HG03520 (cell line): ENCODE measurements around the gene WNT7B.

Source experiments
- ATAC-seq: cut with Tn5 transposase; IDR thresholded peaks from one replicate; pipeline ENCODE4 v1.9.1; 2021; ENCODE audit warnings: mild to moderate bottlenecking, moderate library complexity; ENCODE audit not compliant: unreplicated experiment

Gene WNT7B

DNA sequence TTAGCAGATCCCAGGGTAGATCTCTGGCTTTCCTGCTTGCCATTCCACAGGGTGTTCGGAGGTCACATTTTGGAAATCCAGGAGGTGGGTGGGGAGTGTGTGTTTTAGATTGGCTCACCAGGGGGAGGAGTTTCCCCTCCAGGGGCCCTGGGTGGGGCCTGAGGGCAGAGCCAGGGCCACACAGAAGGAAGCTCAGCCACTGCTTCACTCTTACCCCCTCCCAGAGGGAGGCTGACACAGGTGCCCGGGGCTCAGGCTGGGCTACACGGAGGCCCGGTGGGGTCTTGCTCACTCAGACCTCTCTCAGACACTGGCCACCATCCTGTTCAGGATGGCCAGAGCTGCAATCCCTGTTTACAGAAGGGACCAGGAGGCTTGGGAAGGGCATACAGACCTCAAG, 2.5 kb downstream of the WNT7B start:
- no peak for ATAC-seq

DNA sequence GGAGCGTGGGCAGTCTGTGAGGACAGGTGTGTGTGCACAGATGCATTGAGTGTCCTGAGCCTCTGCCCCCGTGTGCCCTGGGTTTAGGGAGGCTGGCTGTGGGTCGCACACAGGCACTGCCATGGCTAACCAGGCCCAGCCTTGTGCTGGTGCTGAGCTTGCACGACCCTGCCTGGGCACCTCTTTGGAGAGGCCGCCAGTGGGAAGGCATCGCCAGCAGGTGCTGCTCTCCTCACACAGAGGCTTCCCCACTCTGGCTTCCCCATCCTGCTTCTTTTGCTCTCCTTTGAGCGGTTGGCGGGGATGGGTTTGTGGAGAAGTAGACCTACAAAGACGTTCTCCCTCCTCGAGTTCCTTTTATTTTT, 4.1 kb downstream of the WNT7B start:
- no peak for ATAC-seq

DNA sequence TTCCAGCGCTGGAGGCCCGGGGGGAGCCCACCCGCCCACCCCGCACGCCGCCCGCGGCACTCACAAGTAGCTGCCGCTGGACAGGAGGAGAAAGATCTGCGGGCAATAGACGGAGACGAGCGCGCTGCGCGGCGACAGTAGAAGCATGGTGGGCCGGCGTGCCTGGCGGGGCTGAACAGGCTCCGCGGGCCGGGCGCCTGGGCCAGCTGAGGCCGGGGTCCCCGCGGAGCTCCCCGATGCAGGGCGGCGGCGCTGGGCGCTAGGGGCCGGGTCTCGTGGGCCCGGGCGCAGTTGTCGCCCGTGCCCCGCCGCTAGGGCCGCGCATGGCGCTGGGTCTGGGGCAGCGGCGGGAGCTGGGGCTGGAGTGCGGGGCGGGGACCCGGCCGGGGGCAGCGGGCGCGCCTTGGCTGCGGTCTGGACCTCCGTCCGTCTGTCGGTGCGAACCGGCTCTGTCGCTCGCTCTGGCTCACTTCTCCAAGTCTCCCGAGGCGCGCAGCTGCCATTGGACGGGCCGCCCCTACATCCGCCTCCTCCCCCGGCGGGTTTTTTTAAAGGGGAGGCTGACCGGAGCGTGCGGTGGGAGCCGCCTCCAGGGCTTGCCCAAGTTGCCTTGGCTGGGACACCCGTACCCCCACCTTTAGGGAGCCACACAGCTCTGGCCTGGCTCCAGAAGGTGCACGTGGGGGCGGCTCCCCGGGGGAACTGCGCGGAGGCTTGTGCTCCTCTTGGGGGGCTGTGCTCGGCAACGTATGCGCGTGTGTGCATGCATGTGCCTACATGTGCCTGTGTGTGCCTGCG, 4.7 kb downstream of the WNT7B start:
- ATAC-seq, result no peak

DNA sequence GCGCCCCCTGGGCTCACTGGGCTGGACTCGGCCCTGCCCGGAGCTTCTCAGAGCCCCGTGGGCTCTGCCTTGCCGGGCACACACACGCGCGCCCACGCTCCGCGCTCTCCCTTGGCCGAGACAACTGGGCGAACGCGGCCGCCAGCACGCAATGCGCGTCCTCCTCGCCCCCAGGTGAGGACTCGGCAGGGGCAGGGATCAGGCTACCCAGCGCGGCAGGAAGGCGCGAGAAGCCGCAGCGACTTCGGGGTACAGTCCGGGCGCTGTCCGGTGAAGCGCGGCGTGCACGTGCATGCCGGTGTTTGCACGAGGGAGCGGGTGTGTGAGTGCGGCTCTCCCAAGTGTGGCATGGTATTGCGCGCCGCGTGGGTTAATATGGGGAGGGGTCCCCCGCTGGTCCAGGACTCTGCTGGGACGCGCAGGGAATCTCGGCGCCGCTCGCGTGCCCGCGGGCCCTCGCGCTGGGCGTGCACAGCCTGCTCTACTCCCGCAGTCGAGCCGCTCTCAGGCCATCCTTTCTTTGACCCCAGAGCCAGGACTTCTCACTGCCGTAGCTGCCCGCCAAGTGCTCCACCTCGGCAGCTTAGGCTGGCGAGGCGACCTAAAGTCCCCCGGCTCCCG, 5.4 kb downstream of the WNT7B start:
- no peak for ATAC-seq

DNA sequence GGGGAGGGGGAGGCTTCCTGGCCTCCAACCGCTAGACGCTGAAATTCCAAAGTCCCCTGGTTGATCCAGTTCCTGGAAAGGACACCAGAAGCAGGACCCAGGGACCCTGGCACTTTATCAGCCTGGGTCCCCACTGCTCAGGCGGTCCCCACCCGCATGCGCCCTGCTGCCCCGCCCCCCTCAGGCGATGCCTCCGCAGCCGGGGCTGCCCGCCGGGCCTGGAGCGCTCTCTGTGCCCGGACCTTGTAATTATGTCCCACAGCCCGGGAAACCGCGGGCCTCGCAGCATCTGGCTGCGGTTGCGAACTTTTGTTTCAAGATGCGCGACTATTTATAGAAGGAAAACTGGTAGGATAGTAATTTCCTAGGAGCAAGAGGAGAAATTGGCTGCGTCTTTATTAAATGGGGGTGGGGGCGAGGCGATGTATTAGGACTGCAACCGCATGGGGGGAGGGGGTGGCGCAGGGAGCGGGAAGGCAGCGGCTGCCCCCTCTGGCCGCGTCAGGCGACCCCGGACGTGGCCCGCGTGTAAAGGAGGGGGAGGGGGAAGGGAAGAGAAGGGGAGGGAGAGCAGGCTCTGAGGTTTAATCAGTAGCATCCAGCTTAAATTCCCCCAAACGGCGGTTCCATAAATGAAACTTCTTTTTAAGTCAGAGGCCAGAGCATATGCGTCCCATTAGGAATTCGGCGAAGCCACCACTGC, 6.1 kb downstream of the WNT7B start:
- ATAC-seq, result no peak

DNA sequence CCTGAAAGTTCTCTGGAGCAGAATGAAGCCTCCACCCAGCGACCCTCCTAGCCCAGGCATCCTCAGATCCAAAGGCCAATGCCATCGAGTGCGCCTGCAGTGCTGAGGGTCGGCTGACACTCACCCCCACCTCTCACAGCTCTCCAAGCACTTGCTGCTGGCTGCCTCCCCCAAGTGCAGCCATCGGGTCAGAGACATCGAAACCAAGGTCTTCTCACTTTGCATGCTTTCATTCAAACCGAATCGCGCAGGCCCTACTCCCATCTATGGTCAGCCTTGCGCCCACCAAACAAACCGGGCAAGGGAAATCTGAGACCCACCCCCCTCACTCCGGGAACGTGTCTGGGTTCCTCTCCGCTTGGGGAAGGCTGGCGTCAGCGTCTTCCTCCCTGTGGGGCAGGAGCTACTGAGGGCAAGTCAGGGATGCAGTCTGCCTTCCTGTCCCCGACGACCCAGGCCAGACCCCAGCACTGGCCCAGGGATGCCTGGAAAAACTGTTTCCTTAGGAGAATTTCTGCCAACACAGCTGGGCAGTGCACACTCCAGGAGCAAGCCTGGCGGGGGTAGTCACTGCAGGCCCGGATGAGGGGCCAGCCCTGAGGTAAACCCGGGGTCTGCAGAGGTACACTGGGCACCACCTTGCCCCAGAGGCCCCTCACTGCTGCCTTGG, 7.0 kb downstream of the WNT7B start:
- no peak for ATAC-seq

DNA sequence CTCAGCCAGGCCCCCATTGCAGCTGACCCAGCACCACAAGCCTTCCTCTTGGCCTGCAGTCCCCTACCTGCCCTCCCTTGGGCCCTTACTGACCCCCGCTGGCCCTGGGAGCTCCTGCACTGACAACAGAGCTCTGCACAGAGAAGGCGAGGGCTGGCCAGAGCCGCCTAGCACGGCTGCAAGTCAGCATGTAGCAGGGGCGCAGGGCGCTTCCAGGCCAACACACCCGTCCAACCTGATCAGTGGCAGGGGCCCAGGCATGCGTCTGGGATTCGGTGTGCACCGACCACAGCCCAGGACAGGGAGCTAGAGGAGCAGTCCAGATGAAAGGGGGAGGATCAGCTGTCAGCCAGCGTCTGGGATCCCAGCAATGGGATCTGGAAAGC, 7.6 kb downstream of the WNT7B start:
- ATAC-seq, result no peak

DNA sequence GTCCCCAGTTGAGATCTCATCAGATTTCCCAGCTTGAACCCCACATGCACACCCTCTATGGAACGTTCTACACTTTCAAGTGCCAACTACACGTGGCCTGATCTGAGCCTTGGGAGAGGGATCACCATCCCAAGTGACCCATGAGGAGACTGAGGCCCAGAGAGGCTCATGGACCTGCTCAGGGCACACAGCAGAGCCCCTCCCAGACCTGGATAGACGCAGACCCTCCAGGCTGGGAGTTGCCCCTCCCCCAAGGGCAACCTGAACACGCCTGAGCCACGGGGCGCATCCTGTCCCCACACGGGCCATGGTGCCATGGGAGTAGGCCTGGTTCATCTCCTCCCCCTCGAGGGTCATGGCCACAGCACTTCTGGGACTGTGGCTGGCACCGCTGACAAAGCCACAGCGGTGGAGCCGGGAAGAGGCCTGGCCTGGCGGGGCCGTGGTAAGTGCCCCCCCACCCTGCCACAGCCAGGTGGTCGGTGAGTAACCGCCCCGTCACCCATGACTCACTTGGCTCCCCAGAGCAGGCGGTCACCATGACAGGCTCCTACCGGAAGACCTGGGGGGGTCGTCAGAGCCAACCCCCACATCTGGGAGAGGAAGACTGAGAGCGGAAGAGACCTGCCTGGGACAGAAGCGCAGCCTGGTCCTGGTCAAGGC, 8.1 kb downstream of the WNT7B start:
- ATAC-seq, result no peak

DNA sequence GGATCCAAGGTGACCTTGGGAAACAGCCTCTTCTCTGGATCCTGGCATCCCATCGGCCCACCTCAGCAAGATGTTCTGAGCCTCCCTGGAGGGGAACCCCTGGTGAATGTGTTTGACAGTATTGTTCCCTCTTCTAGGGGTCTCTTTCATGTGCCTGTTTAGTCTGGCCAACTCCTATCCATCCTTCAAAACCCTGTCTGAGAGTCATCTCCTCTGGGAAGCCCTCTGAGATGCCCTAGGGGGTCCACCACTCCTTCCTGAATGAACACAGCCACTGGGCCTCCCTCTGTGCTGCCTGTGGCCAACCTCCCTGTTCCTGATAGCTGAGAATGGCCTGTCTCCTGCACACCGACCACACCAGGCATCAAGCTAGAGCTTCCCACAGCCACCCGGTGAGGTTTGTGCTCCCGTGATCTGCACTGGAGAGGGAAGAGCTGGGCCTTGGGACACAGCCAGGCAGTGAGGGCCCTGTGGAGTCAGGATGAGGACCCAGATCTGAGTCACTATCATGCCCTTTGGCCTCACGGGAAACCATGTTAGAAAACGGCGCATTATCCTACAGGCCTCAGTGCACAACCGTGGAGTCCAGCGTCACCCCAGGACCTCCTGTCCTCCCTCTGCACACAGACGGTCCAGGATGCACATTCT, 8.8 kb downstream of the WNT7B start:
- no peak for ATAC-seq

DNA sequence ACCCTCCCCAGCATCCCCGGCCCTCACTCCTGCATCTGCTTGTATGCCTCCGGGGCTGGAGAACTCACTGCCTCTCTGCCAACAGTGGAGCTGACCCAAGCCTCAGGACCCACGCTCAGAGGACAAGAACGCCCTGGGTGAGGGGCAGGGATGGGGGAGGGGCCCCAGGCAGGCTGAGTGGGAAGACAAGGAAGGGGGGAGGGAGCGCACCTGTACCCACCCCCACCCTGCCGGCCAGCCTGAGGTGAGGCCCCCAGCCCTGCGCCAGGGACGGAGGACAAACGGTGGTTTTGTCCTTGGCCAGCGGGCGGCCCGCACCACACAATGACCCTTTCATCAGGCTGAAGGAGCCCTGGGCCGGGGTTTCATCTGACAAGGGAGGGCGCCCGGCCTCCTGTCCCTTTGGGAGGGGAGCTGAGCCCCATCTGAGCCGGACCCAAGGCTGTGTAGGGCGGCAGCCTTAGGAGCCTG, 10.0 kb downstream of the WNT7B start:
- ATAC-seq, result no peak

DNA sequence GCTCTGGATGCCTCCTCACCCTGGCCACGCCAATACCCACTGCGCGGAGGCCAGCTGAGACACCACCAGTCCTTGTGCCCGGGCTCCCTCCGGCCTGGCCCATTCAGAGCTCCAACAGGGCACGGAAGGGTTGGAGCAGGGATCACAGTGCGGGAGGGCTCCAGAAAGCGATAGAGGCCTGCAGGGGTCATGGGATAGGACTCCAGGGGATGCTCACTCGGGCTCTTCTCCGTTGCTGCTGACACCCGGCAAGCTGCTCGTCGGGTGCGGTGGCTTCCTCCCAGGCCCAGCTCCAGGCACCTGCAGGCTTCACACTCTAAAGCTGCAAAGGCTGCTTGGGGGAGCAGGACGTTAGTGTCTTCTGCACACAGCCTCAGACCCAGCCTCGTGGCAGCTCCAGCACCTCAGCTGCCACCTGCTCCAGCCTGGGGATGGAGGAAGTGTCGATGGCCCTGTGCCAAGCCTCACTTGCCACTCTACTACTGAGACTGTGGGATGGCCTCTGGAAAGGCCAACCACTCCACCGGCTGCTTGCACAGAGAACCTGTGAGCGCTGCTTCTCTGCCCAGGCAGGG, 10.6 kb downstream of the WNT7B start:
- no peak for ATAC-seq

DNA sequence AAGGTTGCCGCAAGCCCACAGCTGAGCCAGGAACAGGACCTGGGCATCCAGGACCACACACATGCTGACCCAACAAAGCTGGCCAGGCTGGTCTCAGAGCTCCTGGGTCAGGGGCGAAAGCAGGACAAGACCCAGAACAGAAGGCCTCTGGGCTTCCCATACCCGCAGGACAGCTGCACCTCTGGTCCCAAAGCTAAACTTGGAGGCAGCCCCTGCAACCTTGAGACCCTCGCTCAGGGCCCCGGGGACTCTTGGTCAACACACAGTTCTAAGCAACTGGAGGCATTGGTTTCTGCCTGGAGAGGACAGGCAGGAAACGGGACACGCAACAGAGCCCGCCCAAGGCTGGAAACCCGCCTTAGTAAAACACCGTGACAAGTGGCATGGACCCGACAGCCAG, 11.4 kb downstream of the WNT7B start:
- ATAC-seq, result no peak

DNA sequence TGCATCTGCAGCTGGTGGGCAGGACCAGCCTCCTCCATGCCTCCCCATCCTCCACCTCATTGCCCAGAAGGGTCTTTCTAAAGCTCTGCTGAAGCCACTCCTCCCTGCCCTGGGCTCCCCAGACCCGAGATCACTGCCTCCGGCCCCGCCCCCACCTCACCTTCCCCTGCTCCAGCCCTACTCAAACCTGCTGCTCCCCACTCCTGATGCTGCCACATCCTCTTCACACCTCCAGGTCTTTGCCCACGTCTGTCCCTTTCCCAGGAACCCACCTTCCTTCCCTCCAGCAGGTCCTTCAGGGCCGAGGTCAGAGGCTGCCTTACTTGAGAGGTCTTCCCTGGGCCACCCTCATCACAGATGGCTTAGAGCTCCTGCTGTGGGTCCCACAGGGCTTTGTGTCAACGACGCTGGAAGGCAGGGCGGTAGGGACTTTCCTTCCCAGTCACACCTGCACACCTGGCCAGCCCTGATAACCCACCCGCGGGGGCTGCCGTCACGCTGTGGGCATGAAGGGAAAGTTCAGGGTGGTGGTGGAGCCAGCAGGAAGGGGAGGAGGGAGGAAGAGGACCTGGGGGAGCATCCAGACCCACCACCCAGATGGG, 11.9 kb downstream of the WNT7B start:
- no peak for ATAC-seq

DNA sequence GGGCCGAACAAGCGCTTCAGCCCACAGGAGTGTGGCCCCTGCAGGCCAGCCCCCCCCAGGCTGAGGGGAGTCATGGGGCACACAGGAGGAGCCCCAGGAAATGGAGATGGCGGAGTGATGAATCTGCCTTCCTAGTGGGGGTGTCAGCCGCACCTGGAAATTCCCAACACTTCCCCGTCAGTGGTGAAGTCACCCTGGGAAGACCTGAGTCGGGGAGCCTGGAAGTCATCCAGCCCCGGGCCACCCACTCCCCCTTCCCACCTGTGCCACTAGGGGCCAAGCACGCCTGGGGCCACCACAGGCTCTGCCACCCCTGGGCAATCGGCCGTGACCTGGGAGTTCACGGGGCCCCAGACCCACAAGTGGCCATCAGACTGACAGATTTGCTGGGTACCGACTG, 12.6 kb downstream of the WNT7B start:
- no peak for ATAC-seq

DNA sequence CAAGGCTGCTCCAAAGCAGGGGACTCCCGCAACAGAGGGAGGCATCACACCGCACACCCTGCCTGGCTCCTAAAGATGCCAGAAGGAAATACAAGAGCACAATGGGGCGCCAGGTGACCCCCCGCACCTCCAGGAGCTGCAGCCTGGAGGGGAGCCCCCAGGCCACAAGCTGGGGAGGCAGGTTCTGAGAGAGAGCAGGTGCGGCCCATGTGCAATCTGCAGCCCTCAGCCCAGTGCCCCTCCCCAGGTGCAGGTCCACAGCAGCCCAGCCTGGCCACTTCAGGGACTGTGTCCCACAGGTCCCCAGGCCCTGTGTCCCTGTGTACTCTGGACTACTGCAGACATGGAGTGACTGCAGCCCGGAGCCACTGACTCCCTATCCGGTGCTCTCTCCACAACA, 13.1 kb downstream of the WNT7B start:
- ATAC-seq, result no peak

DNA sequence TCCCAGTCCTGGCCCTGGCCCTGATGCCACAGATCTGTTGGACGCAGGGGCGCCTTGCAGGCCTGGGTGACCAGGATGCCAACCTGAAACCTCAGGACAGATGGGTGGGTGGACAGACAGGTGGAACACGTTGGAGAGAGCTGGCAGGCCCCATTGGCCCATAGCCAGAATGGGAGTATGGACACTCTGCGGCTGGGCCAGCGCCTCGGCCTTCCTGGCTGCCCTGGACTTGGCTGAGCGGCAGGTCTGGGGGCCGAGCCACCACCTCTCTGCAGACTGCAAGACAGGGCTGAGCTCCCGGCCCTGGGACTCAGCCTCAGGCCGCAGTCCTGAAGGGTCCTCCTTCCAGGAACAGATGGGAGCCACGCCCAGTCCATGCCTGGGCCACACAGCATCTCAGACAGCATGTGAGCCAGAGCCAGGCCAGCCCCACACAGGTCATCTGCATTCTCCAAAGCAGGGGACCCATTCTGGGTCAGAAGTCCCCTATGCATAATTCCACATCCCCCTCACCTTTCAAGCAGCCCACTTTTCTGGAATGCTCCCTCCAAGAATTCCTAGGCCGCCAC, 14.1 kb downstream of the WNT7B start:
- ATAC-seq, result no peak

DNA sequence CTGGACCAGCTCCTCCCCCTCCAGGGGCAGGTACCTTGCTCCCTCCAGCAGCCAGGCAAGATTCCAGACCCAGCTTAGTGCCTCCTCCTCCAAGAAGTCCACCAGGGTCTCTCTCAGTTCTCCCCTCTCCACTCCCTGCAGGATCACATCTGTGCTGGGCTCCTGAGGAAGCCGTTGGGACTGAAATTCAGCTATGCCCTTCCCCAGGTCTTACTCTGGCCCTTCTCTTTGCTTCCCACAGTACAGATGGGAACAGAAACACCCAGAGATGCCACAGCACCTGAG, 14.6 kb downstream of the WNT7B start:
- no peak for ATAC-seq

DNA sequence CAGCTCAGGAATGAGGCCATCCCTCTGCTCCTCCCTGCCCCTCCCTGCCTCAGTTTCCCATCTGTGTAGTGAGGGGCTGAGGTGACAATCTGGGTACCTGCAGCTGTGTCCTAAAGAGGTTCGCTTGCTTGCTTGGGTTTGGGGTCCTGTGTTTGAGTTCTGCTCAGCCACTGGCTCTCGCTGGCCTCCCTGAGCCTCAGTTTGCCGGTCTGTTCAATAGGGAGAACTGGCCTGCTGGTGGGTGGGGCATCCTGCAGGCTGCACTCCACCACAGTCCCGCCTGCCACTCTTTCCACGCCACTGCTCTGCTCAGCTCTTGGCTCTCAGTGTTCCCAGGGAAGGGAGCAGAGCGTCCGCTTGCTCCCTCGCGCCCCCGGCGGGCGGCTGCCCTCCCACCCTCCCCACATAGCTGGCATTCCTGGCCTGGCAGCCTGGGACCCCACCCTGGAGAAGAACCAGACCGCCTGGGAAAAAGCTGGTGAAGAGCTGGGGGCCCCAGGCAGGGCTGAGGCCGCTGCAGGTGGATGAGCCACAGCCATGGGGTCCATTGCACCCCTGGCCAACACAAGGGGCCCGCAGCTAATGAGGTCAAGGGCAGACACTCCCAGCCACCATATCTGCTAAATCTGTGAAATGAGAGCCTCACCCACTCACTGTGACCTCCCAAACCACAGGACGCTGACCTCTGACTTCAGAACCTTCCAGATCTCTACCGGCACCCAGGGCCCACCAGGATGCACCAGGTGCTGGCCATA, 15.1 kb downstream of the WNT7B start:
- ATAC-seq, result no peak
